Smooth muscle cell (in vitro differentiated cells): ENCODE results near the gene DNMT3A. TPM values are rescaled to one million over a fixed set of nuclear protein-coding genes. Genes with fewer than 3 reads are reported as not detected.

Source experiments
- DNase-seq: peaks from one replicate; lab custom pipeline; 2025; ENCODE audit not compliant: unreplicated experiment; lab: John Stamatoyannopoulos, UW
- H2AFZ ChIP-seq: fragments of 200-600 bp; sonication (generic); 2 replicates; pipeline ENCODE4 v1.6.0; 2016; ENCODE audit warnings: antibody characterized with exemption, low read depth, mild to moderate bottlenecking
- H3F3A ChIP-seq: fragments of 200-600 bp; sonication (generic); 2 replicates; pipeline ENCODE4 v1.6.0; 2017; ENCODE audit warnings: antibody characterized with exemption, low read depth
- H3K27ac ChIP-seq: fragments of 200-600 bp; sonication (generic); 2 replicates; pipeline ENCODE4 v1.5.1; 2016; ENCODE audit warnings: low read depth, mild to moderate bottlenecking
- H3K27me3 ChIP-seq: fragments of 200-600 bp; sonication (generic); 2 replicates; pipeline ENCODE4 v1.6.1; 2016; ENCODE audit warnings: low read depth, mild to moderate bottlenecking
- H3K36me3 ChIP-seq: fragments of 200-600 bp; sonication (generic); 2 replicates; pipeline ENCODE4 v1.5.1; 2016; ENCODE audit warnings: low read depth
- H3K4me1 ChIP-seq: fragments of 200-600 bp; sonication (generic); 2 replicates; pipeline ENCODE4 v1.5.1; 2016; ENCODE audit warnings: low read depth
- H3K4me2 ChIP-seq: fragments of 200-600 bp; sonication (generic); 2 replicates; pipeline ENCODE4 v1.6.0; 2016; ENCODE audit warnings: mild to moderate bottlenecking
- H3K4me3 ChIP-seq: fragments of 200-600 bp; sonication (generic); 2 replicates; pipeline ENCODE4 v1.5.1; 2016; ENCODE audit warnings: mild to moderate bottlenecking
- H3K79me2 ChIP-seq: fragments of 200-600 bp; sonication (generic); 2 replicates; pipeline ENCODE4 v1.6.0; 2016; ENCODE audit warnings: low read depth, mild to moderate bottlenecking
- H3K9ac ChIP-seq: fragments of 200-600 bp; sonication (generic); 2 replicates; pipeline ENCODE4 v1.6.0; 2016; ENCODE audit warnings: low read depth
- H3K9me3 ChIP-seq: fragments of 200-600 bp; sonication (generic); replicated peaks from 2 replicates; pipeline ENCODE4 v1.5.1; 2016; ENCODE audit warnings: low read depth
- H4K20me1 ChIP-seq: fragments of 200-600 bp; sonication (generic); 2 replicates; pipeline ENCODE4 v1.6.0; 2016; ENCODE audit warnings: low read depth
- WGBS: methylation state at CpG from one replicate; pipeline ENCODE4 v1.1.7; 2016; ENCODE audit warnings: low lambda C conversion rate; 5-methylcytosine and 5-hydroxymethylcytosine counted together
- polyA plus RNA-seq: library from polyadenylated mRNA; unstranded; fragments of >200 nt; fragmentation: Nextera tagmentation; extraction: Ambion mirVana; gene quantifications from 2 replicates; pipeline ENCODE4 v1.2.1, GENCODE V29; 2016
- total RNA-seq: library from RNA; depleted of rRNA; stranded (reverse); fragments of >200 nt; gene quantifications from 2 replicates; pipeline ENCODE4 v1.2.3, GENCODE V29; 2014
- TF ChIP-seq, protein P1 (sequence below): fragments of 200-600 bp; sonication (generic); IDR thresholded peaks from 2 replicates; pipeline ENCODE4 v1.5.1; 2017; ENCODE audit warnings: borderline replicate concordance, mild to moderate bottlenecking, antibody characterized with exemption; ENCODE audit not compliant: insufficient read depth, poor library complexity, severe bottlenecking

Gene DNMT3A
- total and polyA plus RNA-seq, 2 experiments from 2014 or later = 16.4 to 19.9 TPM

- TF ChIP-seq, protein P1, sequence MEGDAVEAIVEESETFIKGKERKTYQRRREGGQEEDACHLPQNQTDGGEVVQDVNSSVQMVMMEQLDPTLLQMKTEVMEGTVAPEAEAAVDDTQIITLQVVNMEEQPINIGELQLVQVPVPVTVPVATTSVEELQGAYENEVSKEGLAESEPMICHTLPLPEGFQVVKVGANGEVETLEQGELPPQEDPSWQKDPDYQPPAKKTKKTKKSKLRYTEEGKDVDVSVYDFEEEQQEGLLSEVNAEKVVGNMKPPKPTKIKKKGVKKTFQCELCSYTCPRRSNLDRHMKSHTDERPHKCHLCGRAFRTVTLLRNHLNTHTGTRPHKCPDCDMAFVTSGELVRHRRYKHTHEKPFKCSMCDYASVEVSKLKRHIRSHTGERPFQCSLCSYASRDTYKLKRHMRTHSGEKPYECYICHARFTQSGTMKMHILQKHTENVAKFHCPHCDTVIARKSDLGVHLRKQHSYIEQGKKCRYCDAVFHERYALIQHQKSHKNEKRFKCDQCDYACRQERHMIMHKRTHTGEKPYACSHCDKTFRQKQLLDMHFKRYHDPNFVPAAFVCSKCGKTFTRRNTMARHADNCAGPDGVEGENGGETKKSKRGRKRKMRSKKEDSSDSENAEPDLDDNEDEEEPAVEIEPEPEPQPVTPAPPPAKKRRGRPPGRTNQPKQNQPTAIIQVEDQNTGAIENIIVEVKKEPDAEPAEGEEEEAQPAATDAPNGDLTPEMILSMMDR = no peak
- Histone ChIP-seq H3K4me3 (no peak overlapping the region), H3K27ac (no peak overlapping the region), H3K4me1 (no peaks in the 10 kb centered on the region), H4K20me1 (peaks cover 95% of the 10 kb centered on the region), H3K4me2 (no peak overlapping the region), H3K27me3 (no peaks in the 10 kb centered on the region), H3K9ac (no peak overlapping the region), H3K36me3 (no peaks in the 10 kb centered on the region), H3K9me3 (no peaks in the 10 kb centered on the region), H3F3A (peaks cover 11% of the 10 kb centered on the region), H2AFZ (no peak overlapping the region), H3K79me2 (peaks cover 43% of the 10 kb centered on the region)
- DNase-seq = no peak
- 90% methylated on average over 4 of the region's 4 CpGs for WGBS
Observed at GRCh38 chr2:25324251-25324650, 17.5 kb downstream of the DNMT3A start.

GRCh38 chr2:25323610-25324189 lies 18.0 kb downstream of the DNMT3A start:
- Histone ChIP-seq H3K9ac (no peak overlapping the region), H3K27ac (peak overlapping the region; percentile 72), H3K27me3 (no peaks in the 10 kb centered on the region), H3K79me2 (peaks cover 40% of the 10 kb centered on the region), H3K4me3 (no peak overlapping the region), H3K4me1 (no peaks in the 10 kb centered on the region), H3F3A (peaks cover 11% of the 10 kb centered on the region), H3K9me3 (no peaks in the 10 kb centered on the region), H3K36me3 (no peaks in the 10 kb centered on the region), H3K4me2 (peak overlapping the region; percentile 51), H4K20me1 (peaks cover 94% of the 10 kb centered on the region), H2AFZ (no peak overlapping the region)
- TF ChIP-seq, protein P1 = no peak
- 32% methylated on average over 8 of the region's 8 CpGs for WGBS
- DNase-seq = no peak

DNA sequence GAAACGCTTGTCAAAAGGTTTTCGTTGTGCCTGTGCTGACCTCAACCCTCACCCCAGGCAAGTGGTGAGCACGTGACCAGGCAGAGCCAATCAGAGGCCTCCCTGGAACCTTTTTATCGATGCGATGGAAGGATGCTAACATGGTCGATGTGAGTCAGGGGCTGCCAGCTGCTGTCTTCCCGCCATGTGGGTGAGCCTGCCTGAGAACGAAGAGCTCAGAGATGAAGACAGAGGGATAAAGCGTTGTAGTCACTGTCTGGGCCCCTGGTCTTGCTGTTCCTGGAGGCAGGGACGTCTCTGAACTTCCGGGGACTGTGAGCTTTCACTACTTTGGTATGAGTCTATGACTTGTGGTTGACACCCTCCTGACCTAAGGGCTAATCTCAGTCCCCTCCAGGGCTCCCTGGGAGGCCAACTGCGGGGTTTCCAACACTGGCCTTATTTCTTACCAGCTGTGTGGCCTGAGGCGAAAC lies 18.6 kb downstream of the DNMT3A start:
- Histone ChIP-seq H3K27me3 (no peaks in the 10 kb centered on the region), H3K79me2 (peaks cover 40% of the 10 kb centered on the region), H3K4me1 (no peaks in the 10 kb centered on the region), H3K9me3 (no peaks in the 10 kb centered on the region), H3K4me3 (no peak overlapping the region), H3F3A (peaks cover 11% of the 10 kb centered on the region), H3K27ac (peak overlapping the region; percentile 72), H2AFZ (no peak overlapping the region), H3K9ac (peak overlapping the region; percentile 35), H4K20me1 (peaks cover 92% of the 10 kb centered on the region), H3K36me3 (no peaks in the 10 kb centered on the region), H3K4me2 (peak overlapping the region; percentile 51)
- WGBS = 29% methylated on average over 13 of the region's 13 CpGs
- TF ChIP-seq, protein P1 = no peak
- DNase-seq = no peak

GRCh38 chr2:25322312-25322711 lies 19.4 kb downstream of the DNMT3A start:
- Histone ChIP-seq H3K27ac (peak overlapping the region; percentile 72), H3K4me1 (no peaks in the 10 kb centered on the region), H3F3A (peaks cover 11% of the 10 kb centered on the region), H2AFZ (no peak overlapping the region), H3K79me2 (peaks cover 48% of the 10 kb centered on the region), H3K4me2 (peak overlapping the region; percentile 51), H4K20me1 (peaks cover 92% of the 10 kb centered on the region), H3K36me3 (no peaks in the 10 kb centered on the region), H3K27me3 (no peaks in the 10 kb centered on the region), H3K9me3 (no peaks in the 10 kb centered on the region), H3K4me3 (no peak overlapping the region), H3K9ac (peak overlapping the region; percentile 35)
- no peak for DNase-seq
- 59% methylated on average over 9 of the region's 9 CpGs for WGBS
- TF ChIP-seq, protein P1 = no peak
